ENCODE data around the gene HOXC10.
A peak's percentile ranks its signal among the peaks of the same experiment; 100 is the strongest.

Gene HOXC10

GRCh38 chr12:53992377-53992889 lies 7.5 kb downstream of the HOXC10 start:
- DNase-seq: no peak

DNA sequence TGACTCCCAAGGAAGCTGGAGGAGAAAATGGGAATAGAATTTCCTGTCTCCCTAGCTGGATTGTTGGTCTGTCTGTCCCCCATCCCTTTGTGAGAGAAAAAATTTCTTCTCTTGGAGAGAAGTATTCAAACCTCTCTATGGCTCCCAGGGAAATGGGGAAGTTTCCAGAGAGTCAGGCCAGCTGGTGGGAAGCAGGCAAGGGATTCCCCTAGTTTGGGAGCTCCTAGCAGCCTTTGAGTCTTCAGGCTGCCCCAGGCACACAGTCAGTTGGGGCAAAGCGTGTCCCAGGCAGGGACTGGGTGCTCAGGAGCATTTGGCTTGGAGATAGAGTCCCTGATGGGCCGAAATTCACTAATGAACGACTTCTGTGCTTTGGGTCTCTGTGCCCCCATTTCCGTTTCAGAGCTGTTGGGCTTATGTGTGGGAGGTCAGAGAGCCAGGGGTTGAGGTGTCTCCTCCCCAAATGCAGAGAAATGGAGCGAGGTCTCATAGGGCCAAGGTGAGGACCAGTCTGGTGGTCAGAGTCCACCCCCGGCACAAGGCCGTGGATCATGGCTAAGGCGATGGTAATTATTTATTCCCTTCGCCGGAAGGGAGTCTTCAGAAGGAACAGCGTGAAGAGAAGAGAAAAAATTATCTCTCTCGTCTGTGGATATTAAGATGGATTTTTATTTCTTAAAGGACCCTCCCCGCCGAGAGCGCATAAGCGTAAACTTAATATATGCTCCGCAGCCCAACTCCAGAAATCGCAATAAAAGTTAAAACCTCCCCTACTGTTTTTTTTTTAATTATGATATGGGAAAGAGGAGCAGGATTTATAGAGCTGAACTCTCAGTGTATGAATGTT lies 8.4 kb downstream of the HOXC10 start:
- no peak for DNase-seq

DNA sequence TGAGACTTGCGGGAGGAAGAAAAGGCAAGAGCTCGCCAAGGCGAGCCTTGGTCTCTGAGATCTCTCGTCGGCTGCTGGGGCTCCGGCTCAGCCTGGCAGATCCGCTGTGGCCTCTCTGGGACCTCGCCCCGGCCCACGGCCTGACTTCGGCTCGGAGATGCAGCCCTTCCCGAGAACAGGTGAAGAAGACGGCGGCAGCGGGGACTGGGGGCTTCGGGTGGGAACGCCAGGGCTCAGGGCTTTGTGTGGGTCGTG lies 9.0 kb downstream of the HOXC10 start:
- DNase-seq: no peak

- no peak for DNase-seq
These were observed 9.5 kb downstream of the HOXC10 start for GRCh38 chr12:53994264-53995001.

DNA sequence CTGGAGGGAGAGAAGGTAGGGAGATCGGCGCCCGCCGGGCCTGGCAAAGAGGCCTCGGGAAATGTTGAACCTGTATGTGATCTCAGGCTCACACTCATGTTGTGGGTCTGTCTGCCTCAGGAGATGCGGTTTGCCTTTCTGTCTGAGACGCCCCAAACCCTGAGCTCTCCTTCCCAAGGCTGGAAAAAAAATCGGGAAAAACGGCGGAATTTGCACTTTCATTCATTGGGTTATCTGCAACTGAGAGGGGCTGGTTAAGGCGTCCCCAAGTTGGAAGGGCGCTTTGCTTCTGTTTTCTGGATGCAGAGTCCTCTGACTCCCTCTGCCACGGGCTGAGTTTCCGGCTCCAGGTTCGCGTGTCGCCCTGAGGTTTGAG lies 10.0 kb downstream of the HOXC10 start:
- DNase-seq: no peak

GRCh38 chr12:53995378-53996239 lies 10.7 kb downstream of the HOXC10 start:
- peak; percentile 15 to 20 for DNase-seq

- DNase-seq: no peak
These were observed 11.6 kb downstream of the HOXC10 start for GRCh38 chr12:53996240-53997203.

GRCh38 chr12:53997204-53998109 lies 12.5 kb downstream of the HOXC10 start:
- DNase-seq: no peak

DNA sequence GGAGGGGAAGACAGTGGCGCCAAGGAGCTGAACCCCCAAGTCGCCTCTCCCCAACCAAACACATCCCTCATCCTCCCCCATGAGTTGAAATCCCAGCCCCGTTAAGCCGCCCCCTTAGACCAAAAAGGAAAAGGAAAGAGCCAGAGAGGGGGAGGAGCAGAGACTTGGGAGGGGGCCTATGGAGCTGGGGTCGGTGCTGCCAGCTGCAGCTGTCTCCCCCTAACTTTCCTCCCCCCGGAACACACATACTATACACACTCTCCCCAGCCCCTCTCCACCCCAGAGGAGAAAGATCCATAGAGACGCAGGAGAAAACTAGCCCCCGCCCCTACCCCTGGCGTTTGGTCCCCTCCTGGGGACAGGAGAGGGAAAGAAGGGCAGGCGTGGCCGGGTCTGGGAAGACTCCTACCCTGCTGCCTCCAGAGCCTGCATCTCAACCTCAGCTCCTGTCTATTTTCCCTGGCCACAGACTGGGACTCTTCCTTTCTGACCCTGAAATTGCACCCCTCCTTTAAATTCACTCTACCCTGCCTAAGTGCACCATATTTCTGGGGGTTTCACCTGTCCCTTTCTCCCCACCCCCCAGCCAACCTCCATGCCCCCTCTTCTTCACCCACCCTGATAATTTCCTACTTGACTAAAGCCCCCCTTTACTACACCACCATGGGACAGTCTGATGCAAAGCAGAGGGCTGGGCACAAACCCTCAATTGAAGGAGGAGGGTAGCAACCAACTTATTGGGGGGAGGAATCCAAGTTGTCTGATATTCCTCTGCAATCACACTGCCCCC lies 13.4 kb downstream of the HOXC10 start:
- DNase-seq: no peak

- DNase-seq: no peak
These were observed 13.9 kb downstream of the HOXC10 start for GRCh38 chr12:53998900-53999236.

- DNase-seq: no peak
These were observed 14.7 kb downstream of the HOXC10 start for GRCh38 chr12:53999559-54000115.

DNA sequence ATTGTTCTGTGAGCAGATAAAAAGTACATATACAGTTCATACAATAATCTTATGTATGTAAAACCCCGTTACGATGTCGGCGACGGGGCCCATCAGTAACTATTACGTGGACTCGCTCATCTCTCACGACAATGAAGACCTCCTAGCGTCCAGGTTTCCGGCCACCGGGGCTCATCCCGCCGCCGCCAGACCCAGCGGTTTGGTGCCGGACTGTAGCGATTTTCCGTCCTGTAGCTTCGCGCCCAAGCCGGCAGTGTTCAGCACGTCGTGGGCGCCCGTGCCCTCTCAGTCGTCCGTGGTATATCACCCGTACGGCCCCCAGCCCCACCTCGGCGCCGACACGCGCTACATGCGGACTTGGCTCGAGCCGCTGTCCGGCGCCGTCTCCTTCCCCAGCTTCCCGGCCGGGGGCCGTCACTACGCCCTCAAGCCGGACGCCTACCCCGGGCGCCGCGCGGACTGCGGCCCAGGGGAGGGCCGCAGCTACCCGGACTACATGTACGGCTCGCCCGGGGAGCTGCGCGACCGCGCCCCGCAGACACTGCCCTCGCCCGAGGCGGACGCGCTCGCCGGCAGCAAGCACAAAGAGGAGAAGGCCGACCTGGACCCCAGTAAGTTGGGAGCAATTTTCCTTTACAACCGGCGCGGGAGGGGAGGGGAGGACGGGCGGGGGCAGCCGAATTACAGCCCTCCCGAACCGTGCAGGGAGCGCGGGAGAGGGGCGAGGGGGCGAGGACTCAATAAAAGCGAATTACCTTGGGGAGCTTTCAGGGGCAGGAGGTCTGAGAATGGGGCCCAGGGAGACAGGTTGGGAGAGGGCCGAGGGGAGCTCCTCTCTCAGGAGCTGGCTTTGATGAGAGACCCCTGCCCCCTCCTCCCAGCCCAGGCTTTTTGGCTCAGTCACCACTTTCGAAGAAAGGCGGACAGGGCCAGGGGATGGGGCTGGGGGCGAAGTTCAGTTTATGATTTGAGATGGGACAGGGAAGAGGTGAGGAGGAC lies 15.5 kb downstream of the HOXC10 start, which contains the start of gene HOXC9:
Gene HOXC9 (plus strand): TSS at position 46 of the 999 bp plus-strand sequence. CDS start 28 bp downstream, at position 74.
- DNase-seq: no peak

DNA sequence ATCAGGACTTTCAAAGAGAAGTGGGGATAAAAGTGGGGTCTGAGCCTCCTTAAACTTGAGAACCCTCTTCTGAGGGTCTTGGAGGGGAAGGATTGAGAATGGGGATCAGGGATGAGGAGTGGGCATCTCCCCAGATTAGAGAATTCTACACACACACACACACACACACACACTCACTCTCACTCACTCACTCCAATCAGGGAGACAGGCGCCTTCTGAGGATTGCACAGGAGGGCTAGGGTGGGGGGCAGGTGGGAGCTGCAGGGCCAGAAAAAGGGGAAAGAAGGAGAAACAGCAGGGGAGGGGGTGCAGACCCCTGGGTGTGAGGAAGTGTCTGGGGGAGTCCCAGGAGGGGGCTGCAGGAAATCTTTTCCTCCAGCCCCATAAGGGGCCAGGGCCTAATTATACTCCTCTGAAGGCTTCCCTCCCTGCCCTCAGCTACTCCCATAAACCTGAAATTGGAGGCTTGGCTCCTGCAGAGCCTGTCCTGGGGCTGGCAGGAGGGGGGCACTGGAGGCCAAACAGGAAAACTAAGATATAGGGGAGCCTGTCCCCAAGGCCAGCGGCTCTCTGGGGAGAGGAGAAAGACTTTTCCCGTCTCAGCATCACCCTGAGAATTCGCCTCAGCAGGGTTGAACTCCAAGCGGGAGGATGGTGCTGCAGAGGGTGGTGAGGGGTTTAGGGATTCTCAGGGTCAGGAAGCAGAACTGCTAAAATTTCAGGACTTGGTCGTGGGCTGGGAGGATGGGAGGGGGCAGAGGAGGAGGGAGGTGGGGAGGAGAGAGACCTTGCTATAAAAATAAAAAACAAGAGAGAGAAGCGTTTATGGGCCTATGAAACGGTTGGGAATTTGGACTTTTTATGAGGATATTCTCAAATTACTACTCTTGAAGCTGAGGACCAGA lies 16.6 kb downstream of the HOXC10 start:
- no peak for DNase-seq

GRCh38 chr12:54002278-54002914 lies 17.4 kb downstream of the HOXC10 start:
- DNase-seq: no peak

GRCh38 chr12:54002915-54003389 lies 18.0 kb downstream of the HOXC10 start:
- no peak for DNase-seq

DNA sequence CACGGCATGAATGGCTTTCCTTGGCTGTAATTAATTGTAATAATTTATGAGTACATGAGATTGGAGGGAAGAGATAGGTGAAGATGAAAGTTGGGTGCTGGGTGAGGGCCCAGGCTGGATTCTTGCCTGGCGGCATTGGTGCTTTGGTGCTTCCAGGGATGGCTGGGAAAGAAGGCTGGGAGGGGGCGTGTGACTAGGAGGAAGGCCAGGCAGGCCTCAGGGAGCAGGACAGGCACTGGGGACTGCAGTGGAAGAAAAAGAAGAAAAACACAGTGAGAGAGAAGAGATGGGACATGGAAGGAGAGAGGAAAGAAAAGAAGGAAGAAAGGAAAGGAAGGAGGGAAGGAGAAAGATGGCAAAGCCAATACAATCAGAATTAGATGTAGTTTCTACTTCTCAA lies 18.7 kb downstream of the HOXC10 start:
- DNase-seq: no peak

Data from Kasumi-1 (cell line).